Activated effector memory CD4-positive, alpha-beta T cell treated with Interleukin-2 at 50 U/mL for 16 hours (primary cell): ENCODE measurements around the gene LEFTY2.
A peak's percentile ranks its signal among the peaks of the same experiment; 100 is the strongest.
"Not testable (repeated sequence)": the region's sequence is repeated elsewhere in the genome, so short reads cannot be mapped to it uniquely, and the experiment has no call there.

Source experiments
- DNase-seq: peaks from one replicate; pipeline ENCODE4 v3.0.0-alpha.2; 2020

The LEFTY2 gene

GRCh38 chr1:225899044-225899925, 41.7 kb downstream of the LEFTY2 start:
- no peak for DNase-seq

- peak; percentile 46 for DNase-seq
These were observed 43.2 kb downstream of the LEFTY2 start for GRCh38 chr1:225897595-225898514.

GRCh38 chr1:225896937-225897549, 44.0 kb downstream of the LEFTY2 start:
- DNase-seq = peak; percentile 55

- no peak for DNase-seq
These were observed 44.5 kb downstream of the LEFTY2 start for GRCh38 chr1:225896494-225896893.

- no peak for DNase-seq
These were observed 48.7 kb downstream of the LEFTY2 start for GRCh38 chr1:225892307-225892706.

GRCh38 chr1:225891229-225891972, 49.6 kb downstream of the LEFTY2 start:
- DNase-seq = no peak

GRCh38 chr1:225890346-225891228, 50.4 kb downstream of the LEFTY2 start:
- no peak for DNase-seq

GRCh38 chr1:225889743-225890142, 51.3 kb downstream of the LEFTY2 start:
- no peak for DNase-seq

GRCh38 chr1:225888898-225889601, 52.0 kb downstream of the LEFTY2 start, which contains the start of gene LEFTY1:
LEFTY1 (minus strand) TSS chr1:225889146; CDS start chr1:225889066, 80 bp downstream.
- DNase-seq = no peak

GRCh38 chr1:225888289-225888897, 52.6 kb downstream of the LEFTY2 start:
- no peak for DNase-seq

- not testable (repeated sequence) for DNase-seq
These were observed 53.3 kb downstream of the LEFTY2 start for GRCh38 chr1:225887554-225888288.

GRCh38 chr1:225887030-225887314, 54.0 kb downstream of the LEFTY2 start:
- no peak for DNase-seq
